Measurements from ENCODE around the gene AHI1. TPM values are rescaled to one million over a fixed set of nuclear protein-coding genes. Genes with fewer than 3 reads are reported as not detected.

AHI1 gene
- total RNA-seq, 2 donors from 2014 or later: 18.0 to 37.9 TPM

DNA sequence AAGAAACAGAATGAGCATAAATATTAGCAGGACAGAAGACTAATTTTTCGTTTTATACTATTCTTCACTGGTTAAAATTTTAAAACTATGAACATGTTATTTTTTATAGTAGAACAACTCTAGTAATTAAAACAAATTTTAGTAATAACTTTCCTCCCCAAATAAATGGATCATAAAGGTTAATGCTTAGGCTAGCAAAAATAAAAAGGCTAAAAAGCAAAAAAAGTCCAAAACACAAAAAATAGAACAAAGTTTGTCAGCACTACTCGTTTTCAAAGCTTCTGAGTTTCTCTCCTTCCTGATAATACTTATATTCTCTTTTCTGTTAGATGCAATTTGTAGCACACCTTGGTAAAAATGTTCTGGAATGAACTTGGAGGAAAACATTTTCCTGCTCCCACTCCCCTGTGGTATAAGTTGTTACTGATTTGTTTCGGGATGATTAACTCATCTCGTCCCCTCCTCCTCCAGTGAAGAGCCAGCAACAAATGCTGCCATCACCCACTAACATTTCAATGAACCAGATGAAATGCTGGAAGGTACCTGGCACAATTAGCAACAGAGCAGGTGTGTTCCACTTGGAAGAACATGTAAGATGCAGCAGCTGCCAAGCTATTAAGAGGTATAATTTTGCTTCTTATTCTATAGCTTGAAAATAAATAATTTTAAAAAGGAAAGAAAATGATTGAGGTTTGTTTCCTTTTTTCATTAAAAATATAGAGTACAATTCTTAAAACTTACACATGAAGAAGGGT is 185.9 kb downstream of the AHI1 start:
- no peak overlapping the region for H3K27ac ChIP-seq
- DNase-seq (ENCODE audit: low spot score): no peak
- TF ChIP-seq, protein P1, sequence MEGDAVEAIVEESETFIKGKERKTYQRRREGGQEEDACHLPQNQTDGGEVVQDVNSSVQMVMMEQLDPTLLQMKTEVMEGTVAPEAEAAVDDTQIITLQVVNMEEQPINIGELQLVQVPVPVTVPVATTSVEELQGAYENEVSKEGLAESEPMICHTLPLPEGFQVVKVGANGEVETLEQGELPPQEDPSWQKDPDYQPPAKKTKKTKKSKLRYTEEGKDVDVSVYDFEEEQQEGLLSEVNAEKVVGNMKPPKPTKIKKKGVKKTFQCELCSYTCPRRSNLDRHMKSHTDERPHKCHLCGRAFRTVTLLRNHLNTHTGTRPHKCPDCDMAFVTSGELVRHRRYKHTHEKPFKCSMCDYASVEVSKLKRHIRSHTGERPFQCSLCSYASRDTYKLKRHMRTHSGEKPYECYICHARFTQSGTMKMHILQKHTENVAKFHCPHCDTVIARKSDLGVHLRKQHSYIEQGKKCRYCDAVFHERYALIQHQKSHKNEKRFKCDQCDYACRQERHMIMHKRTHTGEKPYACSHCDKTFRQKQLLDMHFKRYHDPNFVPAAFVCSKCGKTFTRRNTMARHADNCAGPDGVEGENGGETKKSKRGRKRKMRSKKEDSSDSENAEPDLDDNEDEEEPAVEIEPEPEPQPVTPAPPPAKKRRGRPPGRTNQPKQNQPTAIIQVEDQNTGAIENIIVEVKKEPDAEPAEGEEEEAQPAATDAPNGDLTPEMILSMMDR (IDR thresholded peaks at IDR 0.05): no peak
- no peak for TF ChIP-seq POLR2A (IDR thresholded peaks at IDR 0.05)
- no peak for TF ChIP-seq POLR2AphosphoS5 (IDR thresholded peaks at IDR 0.05)
- WGBS: 54% methylated on average over 4 of the region's 4 CpGs
- H3K36me3 ChIP-seq: no peaks in the 10 kb centered on the region
- H3K4me1 ChIP-seq (replicated peaks): no peaks in the 10 kb centered on the region
- H3K27me3 ChIP-seq (replicated peaks; ENCODE audit: insufficient read depth): no peaks in the 10 kb centered on the region
- intact Hi-C loops (cut with DNase I): no loop called here
- H3K9me3 ChIP-seq: no peaks in the 10 kb centered on the region
- no peak overlapping the region for H3K4me3 ChIP-seq

DNA sequence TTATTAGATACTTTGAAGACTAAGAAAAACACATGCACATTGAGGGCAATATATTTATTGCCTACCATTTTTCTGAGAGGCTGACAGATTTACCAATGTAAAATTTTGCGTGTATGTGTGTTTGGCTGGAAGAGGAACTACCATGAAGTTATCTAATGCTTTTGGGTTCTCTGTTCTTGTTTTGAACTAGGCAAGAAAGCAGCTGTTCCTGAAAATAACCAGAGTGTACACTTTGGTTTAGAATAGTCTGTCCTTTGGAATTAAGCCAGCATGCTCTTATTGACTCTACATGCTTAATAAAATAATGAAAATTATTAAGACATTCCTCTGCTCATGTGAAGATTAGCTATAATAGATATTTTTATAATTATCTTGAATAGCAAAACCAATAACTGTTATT is 187.2 kb downstream of the AHI1 start:
- intact Hi-C loops (cut with DNase I): no loop called here
- Histone ChIP-seq H3K27me3 (replicated peaks; ENCODE audit: insufficient read depth) (no peaks in the 10 kb centered on the region), H3K4me3 (no peak overlapping the region), H3K9me3 (no peaks in the 10 kb centered on the region), H3K4me1 (replicated peaks) (no peaks in the 10 kb centered on the region), H3K27ac (peak overlapping the region in 1 of 2 donors; percentile 27), H3K36me3 (no peaks in the 10 kb centered on the region)
- TF ChIP-seq POLR2AphosphoS5 (IDR thresholded peaks at IDR 0.05): no peak
- TF ChIP-seq, protein P1 (IDR thresholded peaks at IDR 0.05): no peak
- no peak for TF ChIP-seq POLR2A (IDR thresholded peaks at IDR 0.05)
- 20% methylated on average over 1 of the region's 1 CpG for WGBS
- no peak for DNase-seq (ENCODE audit: low spot score)

DNA sequence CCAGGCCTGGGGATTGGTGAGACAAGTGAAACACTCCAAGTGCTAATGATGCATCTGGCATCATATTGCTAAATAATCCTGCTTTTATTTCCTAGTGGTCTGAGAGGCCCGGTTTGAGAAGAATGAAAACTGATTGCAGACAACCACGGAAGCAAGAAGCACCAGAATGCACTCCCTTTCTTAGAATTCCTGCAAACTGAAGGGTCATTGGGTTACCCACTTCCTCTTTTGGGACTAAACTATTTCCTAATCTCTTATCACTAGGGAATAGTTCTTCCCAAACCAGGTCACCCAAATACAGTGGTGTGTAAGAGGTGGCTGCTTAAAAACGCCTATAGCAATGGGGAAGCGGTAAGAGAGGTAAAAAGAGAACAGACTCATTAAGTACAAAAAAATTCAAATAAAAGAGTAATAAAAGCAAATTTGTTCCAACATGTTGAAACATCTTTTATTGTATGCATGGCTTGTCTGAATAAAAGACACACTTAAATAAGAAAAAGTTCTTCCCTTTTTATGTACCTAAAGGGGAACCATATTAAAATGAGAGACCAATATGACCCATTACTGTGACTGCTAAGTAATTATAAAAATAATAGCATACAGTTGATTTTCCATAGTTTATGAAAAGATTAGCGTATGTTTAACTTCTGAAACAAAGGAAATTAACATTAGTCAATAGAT is 190.7 kb downstream of the AHI1 start:
- TF ChIP-seq, protein P1 (IDR thresholded peaks at IDR 0.05): no peak
- TF ChIP-seq POLR2A (IDR thresholded peaks at IDR 0.05): no peak
- no peak for TF ChIP-seq POLR2AphosphoS5 (IDR thresholded peaks at IDR 0.05)
- H3K9me3 ChIP-seq: no peaks in the 10 kb centered on the region
- no peak for DNase-seq (ENCODE audit: low spot score)
- 59% methylated on average over 5 of the region's 5 CpGs for WGBS
- no peak overlapping the region for H3K27ac ChIP-seq
- intact Hi-C loops (cut with DNase I): no loop called here
- no peak overlapping the region for H3K4me3 ChIP-seq
- H3K27me3 ChIP-seq (replicated peaks; ENCODE audit: insufficient read depth): no peaks in the 10 kb centered on the region
- no peaks in the 10 kb centered on the region for H3K36me3 ChIP-seq
- H3K4me1 ChIP-seq (replicated peaks): no peaks in the 10 kb centered on the region

DNA sequence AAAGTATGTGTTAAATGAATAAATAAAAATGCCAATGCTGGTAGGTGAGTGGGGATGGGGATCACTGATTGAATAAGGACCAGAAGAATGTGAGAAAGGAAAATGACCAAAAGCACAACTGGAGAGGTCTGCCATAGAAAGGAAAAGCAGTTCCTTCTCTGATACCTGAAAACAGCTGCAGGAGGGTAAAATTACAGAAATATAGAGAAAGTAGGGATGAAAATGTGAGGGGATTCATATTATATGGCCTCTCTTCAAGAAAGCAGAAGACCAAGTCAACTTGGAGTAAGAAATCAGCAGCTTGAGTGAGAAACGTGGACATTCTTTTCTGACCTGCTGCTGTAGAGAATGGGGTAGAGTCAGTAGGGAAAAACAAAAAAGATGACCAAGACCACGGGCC is 191.4 kb downstream of the AHI1 start:
- Histone ChIP-seq H3K9me3 (no peaks in the 10 kb centered on the region), H3K4me1 (replicated peaks) (no peaks in the 10 kb centered on the region), H3K27ac (no peak overlapping the region), H3K4me3 (no peak overlapping the region), H3K36me3 (no peaks in the 10 kb centered on the region), H3K27me3 (replicated peaks; ENCODE audit: insufficient read depth) (no peaks in the 10 kb centered on the region)
- WGBS: 89% methylated on average over 2 of the region's 2 CpGs
- no peak for DNase-seq (ENCODE audit: low spot score)
- TF ChIP-seq POLR2AphosphoS5 (IDR thresholded peaks at IDR 0.05) (no peak), POLR2A (IDR thresholded peaks at IDR 0.05) (no peak)
- TF ChIP-seq, protein P1 (IDR thresholded peaks at IDR 0.05): no peak
- intact Hi-C loops (cut with DNase I): no loop called here
